RWPE2 (cell line): ENCODE measurements around the gene BCKDK.

Experiments used
- ATAC-seq: fragments of 200-7000 bp; cut with Tn5 transposase; 3 replicates; pipeline ENCODE4 v1.9.1; 2021; ENCODE audit warnings: low read depth
- DNase-seq: peaks from one replicate; pipeline ENCODE4 v3.0.0-alpha.2; 2020; ENCODE audit warnings: low spot score
- H3K27ac ChIP-seq: fragments of 450-650 bp; 2 replicates; pipeline ENCODE4 v1.5.1; 2017; ENCODE audit warnings: mild to moderate bottlenecking; ENCODE audit not compliant: poor library complexity, severe bottlenecking
- H3K27me3 ChIP-seq: fragments of 250-450 bp; sonication (Bioruptor Pico); 2 replicates; pipeline ENCODE4 v1.5.1; 2021; ENCODE audit warnings: mild to moderate bottlenecking, moderate library complexity; ENCODE audit not compliant: insufficient read depth, poor library complexity, severe bottlenecking
- H3K36me3 ChIP-seq: fragments of 250-450 bp; sonication (Bioruptor Pico); 2 replicates; pipeline ENCODE4 v1.5.1; 2020; ENCODE audit warnings: low read depth, mild to moderate bottlenecking, moderate library complexity
- H3K4me1 ChIP-seq: fragments of 250-450 bp; sonication (Bioruptor Pico); 2 replicates; pipeline ENCODE4 v1.5.1; 2021; ENCODE audit warnings: mild to moderate bottlenecking, moderate library complexity; ENCODE audit not compliant: insufficient read depth, poor library complexity, severe bottlenecking
- H3K4me3 ChIP-seq: fragments of 250-450 bp; sonication (Bioruptor Pico); 2 replicates; pipeline ENCODE4 v1.5.1; 2021; ENCODE audit warnings: mild to moderate bottlenecking, moderate library complexity; ENCODE audit not compliant: severe bottlenecking
- H3K9me3 ChIP-seq: fragments of 250-450 bp; sonication (Bioruptor Pico); 2 replicates; pipeline ENCODE4 v1.5.1; 2021; ENCODE audit warnings: mild to moderate bottlenecking, moderate library complexity; ENCODE audit not compliant: severe bottlenecking
- CTCF ChIP-seq: fragments of 450-650 bp; IDR thresholded peaks from one replicate; pipeline ENCODE4 v1.5.1; 2017; ENCODE audit warnings: mild to moderate bottlenecking, moderate library complexity; ENCODE audit not compliant: poor library complexity, severe bottlenecking

Gene BCKDK

GRCh38 chr16:31108035-31108793 is at the start of gene BCKDK:
Gene BCKDK (plus strand): TSS chr16:31108386. CDS start chr16:31109224, 838 bp downstream.
- H3K27ac ChIP-seq: peak within 1 kb of the TSS; percentile 42
- DNase-seq (peak; percentile 70), ATAC-seq (peak; percentile 86)
- peaks cover 38% of the 10 kb centered on the region for H3K36me3 ChIP-seq
- no peak for TF ChIP-seq CTCF
- H3K4me3 ChIP-seq: peak within 1 kb of the TSS; percentile 82
- H3K27me3 ChIP-seq: no peaks in the 10 kb centered on the region
- no peaks in the 10 kb centered on the region for H3K9me3 ChIP-seq
- no peaks in the 10 kb centered on the region for H3K4me1 ChIP-seq

GRCh38 chr16:31061126-31061812 is 46.9 kb upstream of the BCKDK start:
- no peak for TF ChIP-seq CTCF
- H3K36me3 ChIP-seq: peaks cover 26% of the 10 kb centered on the region
- no peak for ATAC-seq
- no peaks in the 10 kb centered on the region for H3K27me3 ChIP-seq
- DNase-seq: peak; percentile 67
- H3K4me3 ChIP-seq: no peak overlapping the region
- peaks cover 9% of the 10 kb centered on the region for H3K4me1 ChIP-seq
- no peak overlapping the region for H3K27ac ChIP-seq
- no peaks in the 10 kb centered on the region for H3K9me3 ChIP-seq

GRCh38 chr16:31061813-31062440 is 46.3 kb upstream of the BCKDK start:
- no peaks in the 10 kb centered on the region for H3K9me3 ChIP-seq
- H3K4me3 ChIP-seq: no peak overlapping the region
- TF ChIP-seq CTCF: no peak
- ATAC-seq: no peak
- H3K36me3 ChIP-seq: peaks cover 26% of the 10 kb centered on the region
- peak; percentile 57 for DNase-seq
- peaks cover 9% of the 10 kb centered on the region for H3K4me1 ChIP-seq
- H3K27me3 ChIP-seq: no peaks in the 10 kb centered on the region
- H3K27ac ChIP-seq: no peak overlapping the region

- DNase-seq: no peak
- ATAC-seq: no peak
- Histone ChIP-seq H3K27me3 (no peaks in the 10 kb centered on the region), H3K36me3 (peaks cover 29% of the 10 kb centered on the region), H3K4me3 (no peak overlapping the region), H3K4me1 (peaks cover 9% of the 10 kb centered on the region), H3K27ac (no peak overlapping the region), H3K9me3 (no peaks in the 10 kb centered on the region)
- TF ChIP-seq CTCF: no peak
Observed at GRCh38 chr16:31063495-31063842, 44.7 kb upstream of the BCKDK start.
